ENCODE data around the gene IL1RN. TPM values are rescaled to one million over a fixed set of nuclear protein-coding genes. Genes with fewer than 3 reads are reported as not detected.

IL1RN gene
- total and polyA plus RNA-seq, 10 of the 15 experiments (the other 5 are each of a cell fraction or from before 2014, with no cell fraction given): 0.04 TPM; not detected in 7

DNA sequence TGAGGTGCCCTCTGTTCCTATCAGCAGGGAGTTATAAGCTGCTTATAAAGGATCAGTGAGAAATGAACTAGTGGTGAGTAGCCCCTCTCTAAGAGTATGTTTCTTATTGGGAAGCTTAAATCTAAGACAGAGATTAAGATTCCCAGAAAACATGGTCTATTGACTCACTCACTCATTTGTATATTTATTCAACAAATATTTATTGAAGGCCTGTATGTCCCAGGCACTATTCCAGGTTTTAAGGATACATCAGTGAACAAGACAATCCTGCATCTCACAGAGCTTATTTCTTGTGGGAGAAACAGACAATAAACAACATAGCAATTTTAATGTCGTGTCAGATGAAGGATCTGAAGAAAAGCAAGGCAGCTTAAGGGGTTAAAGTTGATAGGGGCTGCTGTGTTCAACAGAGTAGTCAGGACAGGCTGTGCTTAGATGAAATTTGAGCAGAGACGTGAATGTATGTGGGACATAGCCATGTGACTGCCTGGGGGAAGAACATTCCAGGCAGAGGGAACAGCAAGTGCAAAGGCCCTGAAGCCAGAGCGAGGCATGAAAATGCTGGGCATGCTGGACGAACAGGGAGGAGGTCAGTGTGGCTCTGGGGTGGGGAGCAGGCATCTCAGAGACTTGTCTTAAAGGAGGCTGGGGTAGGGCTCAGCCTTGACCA is 31.6 kb downstream of the IL1RN start:
- H3K4me1 ChIP-seq (ENCODE audit: control insufficient read depth, insufficient read depth, low read length): peaks cover 12% of the 10 kb centered on the region
- no peak for DNase-seq (ENCODE audit: low read depth, low spot score)
- SMC1A ChIA-PET (ENCODE audit: uncharacterized antibody, unreplicated experiment): interaction anchor here (1.1 kb wide), 1 partner anchor 9 kb away, joined by 3 read pairs; no protein-coding TSS in a partner anchor
- POLR2A ChIA-PET: no interaction called here
- H3K9me3 ChIP-seq (replicated peaks; ENCODE audit: control insufficient read depth, insufficient read depth, low read length): no peaks in the 10 kb centered on the region
- no peak overlapping the region for H2AFZ ChIP-seq (ENCODE audit: control insufficient read depth, low read depth, low read length)
- peaks cover 0 to 3% of the 10 kb centered on the region in 2 experiments; a peak in 1 of 4 replicates for H3K27me3 ChIP-seq (replicated peaks in 1 of 2; ENCODE audit: control insufficient read depth in 2 of 2, insufficient read depth in 2 of 2, low read length in 1 of 2)
- H4K20me1 ChIP-seq (ENCODE audit: control insufficient read depth, insufficient read depth): no peaks in the 10 kb centered on the region
- CTCF ChIA-PET: interaction anchor here (0.8 to 2.4 kb wide), 3 partner anchors 15 to 22 kb away, joined by 3 to 10 read pairs (median 5); partner anchors contain the start of gene PSD4
- H3K9ac ChIP-seq (ENCODE audit: control insufficient read depth, insufficient read depth, low read length): no peak overlapping the region
- H3K79me2 ChIP-seq (ENCODE audit: control insufficient read depth, insufficient read depth, low read length): no peaks in the 10 kb centered on the region
- no peak for ATAC-seq
- H3K36me3 ChIP-seq (ENCODE audit: control insufficient read depth in 2 of 2, insufficient read depth in 2 of 2, low read length in 1 of 2): no peaks in the 10 kb centered on the region
- no peak for FAIRE-seq
- in situ Hi-C loops (cut with MboI): no loop called here
- no peak overlapping the region for H3K4me2 ChIP-seq (ENCODE audit: control insufficient read depth, insufficient read depth)
- no TSS peak for BruUV-seq (replicated peaks)
- RAD21 ChIA-PET (ENCODE audit: unreplicated experiment): no interaction called here
- intact Hi-C loops (cut with micrococcal nuclease; ENCODE audit: unreplicated experiment): no loop called here
- WGBS (ENCODE audit: insufficient coverage, insufficient replicate concordance, low lambda C conversion rate, missing lambda C conversion rate): 80% methylated on average over 4 of the region's 4 CpGs
- no peak overlapping the region for H3K4me3 ChIP-seq
- no peak overlapping the region for H3K27ac ChIP-seq (ENCODE audit: control insufficient read depth, insufficient read depth)
- TF ChIP-seq EGR1 (IDR thresholded peaks at IDR 0.05; ENCODE audit: borderline replicate concordance in 1 of 2, low read depth in 2 of 2, low read length in 2 of 2): no peak
- TF ChIP-seq SMARCA5 (IDR thresholded peaks at IDR 0.05): no peak
- TF ChIP-seq RB1 (IDR thresholded peaks at IDR 0.05; ENCODE audit: borderline replicate concordance): no peak
- TF ChIP-seq TAF1 (IDR thresholded peaks at IDR 0.05; ENCODE audit: borderline replicate concordance, low read depth, low read length): no peak
- TF ChIP-seq ZNF592 (IDR thresholded peaks at IDR 0.05): no peak
- no peak for TF ChIP-seq ZNF207 (IDR thresholded peaks at IDR 0.05; ENCODE audit: borderline replicate concordance)
- no peak for TF ChIP-seq PML (IDR thresholded peaks at IDR 0.05; ENCODE audit: low read length)
- no peak for TF ChIP-seq MTA3 (IDR thresholded peaks at IDR 0.05; ENCODE audit: borderline replicate concordance, low read length)
- no peak for TF ChIP-seq BACH1 (IDR thresholded peaks at IDR 0.05; ENCODE audit: borderline replicate concordance)
- TF ChIP-seq MXI1 (IDR thresholded peaks at IDR 0.05; ENCODE audit: low read depth, low read length): no peak
- TF ChIP-seq FOS (IDR thresholded peaks at IDR 0.05; ENCODE audit: borderline replicate concordance, extremely low read depth, insufficient read length): no peak
- TF ChIP-seq SMAD1 (IDR thresholded peaks at IDR 0.05; ENCODE audit: low read depth, partially characterized antibody): no peak
- TF ChIP-seq, protein P1, sequence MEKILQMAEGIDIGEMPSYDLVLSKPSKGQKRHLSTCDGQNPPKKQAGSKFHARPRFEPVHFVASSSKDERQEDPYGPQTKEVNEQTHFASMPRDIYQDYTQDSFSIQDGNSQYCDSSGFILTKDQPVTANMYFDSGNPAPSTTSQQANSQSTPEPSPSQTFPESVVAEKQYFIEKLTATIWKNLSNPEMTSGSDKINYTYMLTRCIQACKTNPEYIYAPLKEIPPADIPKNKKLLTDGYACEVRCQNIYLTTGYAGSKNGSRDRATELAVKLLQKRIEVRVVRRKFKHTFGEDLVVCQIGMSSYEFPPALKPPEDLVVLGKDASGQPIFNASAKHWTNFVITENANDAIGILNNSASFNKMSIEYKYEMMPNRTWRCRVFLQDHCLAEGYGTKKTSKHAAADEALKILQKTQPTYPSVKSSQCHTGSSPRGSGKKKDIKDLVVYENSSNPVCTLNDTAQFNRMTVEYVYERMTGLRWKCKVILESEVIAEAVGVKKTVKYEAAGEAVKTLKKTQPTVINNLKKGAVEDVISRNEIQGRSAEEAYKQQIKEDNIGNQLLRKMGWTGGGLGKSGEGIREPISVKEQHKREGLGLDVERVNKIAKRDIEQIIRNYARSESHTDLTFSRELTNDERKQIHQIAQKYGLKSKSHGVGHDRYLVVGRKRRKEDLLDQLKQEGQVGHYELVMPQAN (conservative IDR thresholded peaks at IDR 0.05): no peak
- no peak for TF ChIP-seq CBFB (IDR thresholded peaks at IDR 0.05; ENCODE audit: low read depth)

All from GM12878 (cell line).